ENCODE data around the gene NEXN.
"Not testable (repeated sequence)": the region's sequence is repeated elsewhere in the genome, so short reads cannot be mapped to it uniquely, and the experiment has no call there.

Gene NEXN

GRCh38 chr1:77978969-77979876, 90.8 kb downstream of the NEXN start, which contains the start of gene FUBP1:
Gene FUBP1 (minus strand): TSS chr1:77979072. CDS start chr1:77979004, 68 bp downstream.
- intact Hi-C loops (cut with DNase I; ENCODE audit: low total_unique reads) = no loop called here
- DNase-seq = peak; percentile 95 to 98

GRCh38 chr1:77983352-77983996, 95.0 kb downstream of the NEXN start:
- Histone ChIP-seq H3K4me1 (peaks cover 0 to 38% (median 11%) of the 10 kb centered on the region in 4 donors), H3K27ac (peak overlapping the region in 1 of 2 donors; percentile 31)
- H3K9me3 ChIP-seq; H3K36me3 ChIP-seq; intact Hi-C loops (cut with DNase I; ENCODE audit: low total_unique reads); DNase-seq; H3K4me3 ChIP-seq; H3K27me3 ChIP-seq: not testable (repeated sequence)

More at GRCh38 chr1:77978969-77979876, 90.8 kb downstream of the NEXN start, which contains the start of gene FUBP1:
- H3K27ac ChIP-seq = peak within 1 kb of the TSS; percentile 94
- H3K36me3 ChIP-seq = no peaks in the 10 kb centered on the region
- no peaks in the 10 kb centered on the region for H3K9me3 ChIP-seq
- H3K27me3 ChIP-seq = no peaks in the 10 kb centered on the region
- TF ChIP-seq CTCF (IDR thresholded peaks at IDR 0.05) = peak; percentile 75 to 80
- H3K4me3 ChIP-seq = peak within 1 kb of the TSS; percentile 65 to 66
- H3K4me1 ChIP-seq = peaks cover 0 to 60% (median 36%) of the 10 kb centered on the region in 4 donors

GRCh38 chr1:77983997-77984355, 95.6 kb downstream of the NEXN start:
- intact Hi-C loops (cut with DNase I; ENCODE audit: low total_unique reads) = no loop called here
- H3K9me3 ChIP-seq = no peaks in the 10 kb centered on the region
- H3K27me3 ChIP-seq = no peaks in the 10 kb centered on the region
- TF ChIP-seq CTCF (IDR thresholded peaks at IDR 0.05) = no peak
- H3K4me3 ChIP-seq = no peak overlapping the region
- no peak for DNase-seq
- H3K27ac ChIP-seq = peak overlapping the region in 1 of 2 donors; percentile 31
- H3K36me3 ChIP-seq = no peaks in the 10 kb centered on the region
- H3K4me1 ChIP-seq = peaks cover 0 to 38% (median 11%) of the 10 kb centered on the region in 4 donors

GRCh38 chr1:77984629-77985028, 96.2 kb downstream of the NEXN start:
- intact Hi-C loops (cut with DNase I; ENCODE audit: low total_unique reads) = no loop called here
- Histone ChIP-seq H3K27me3 (no peaks in the 10 kb centered on the region), H3K4me3 (no peak overlapping the region), H3K36me3 (no peaks in the 10 kb centered on the region), H3K4me1 (peaks cover 0 to 38% (median 11%) of the 10 kb centered on the region in 4 donors), H3K27ac (peak overlapping the region in 1 of 2 donors; percentile 31), H3K9me3 (no peaks in the 10 kb centered on the region)
- no peak for DNase-seq
- no peak for TF ChIP-seq CTCF (IDR thresholded peaks at IDR 0.05)

GRCh38 chr1:77986810-77987209, 98.4 kb downstream of the NEXN start:
- peaks cover 0 to 23% (median 4%) of the 10 kb centered on the region in 4 donors for H3K4me1 ChIP-seq
- intact Hi-C loops (cut with DNase I; ENCODE audit: low total_unique reads) = no loop called here
- DNase-seq = no peak

More at GRCh38 chr1:77986810-77987209, 98.4 kb downstream of the NEXN start:
- Histone ChIP-seq H3K4me3 (no peak overlapping the region), H3K36me3 (no peaks in the 10 kb centered on the region), H3K27ac (no peak overlapping the region), H3K9me3 (no peaks in the 10 kb centered on the region), H3K27me3 (no peaks in the 10 kb centered on the region)
- TF ChIP-seq CTCF (IDR thresholded peaks at IDR 0.05) = no peak
